Spleen (tissue), 7 donors: ENCODE results near the gene CHMP4A.

Source experiments
- POLR2A ChIP-seq, 3 donors: fragments of 450-650 bp; IDR thresholded peaks; one replicate each; pipeline ENCODE4 v1.5.1; 2017; ENCODE audit warnings: antibody characterized with exemption in 3 of 3, mild to moderate bottlenecking in 1 of 3
- TF ChIP-seq, protein P1 (sequence below), 11 experiments: fragments of 200-600 bp in 7 of 11; fragments of 450-650 bp in 4 of 11; sonication (generic) in 4 of 11; IDR thresholded peaks in 8 of 11; conservative IDR thresholded peaks in 3 of 11; 1 replicate in 7 of 11; 2 replicates in 4 of 11; pipeline versions ENCODE4 v1.4.0 to v1.8.0; 2016 to 2021; ENCODE audit warnings: antibody characterized with exemption in 11 of 11, inconsistent platforms in 4 of 11, mild to moderate bottlenecking in 1 of 11
- donor health status: DM: no; HTN: no; CAD: no; lungs with moderate emphysema.
- donor health status: DM: no; HTN: no; CAD: no.
- donor health status: DM: no; HTN: no; CAD: no.

DNA sequence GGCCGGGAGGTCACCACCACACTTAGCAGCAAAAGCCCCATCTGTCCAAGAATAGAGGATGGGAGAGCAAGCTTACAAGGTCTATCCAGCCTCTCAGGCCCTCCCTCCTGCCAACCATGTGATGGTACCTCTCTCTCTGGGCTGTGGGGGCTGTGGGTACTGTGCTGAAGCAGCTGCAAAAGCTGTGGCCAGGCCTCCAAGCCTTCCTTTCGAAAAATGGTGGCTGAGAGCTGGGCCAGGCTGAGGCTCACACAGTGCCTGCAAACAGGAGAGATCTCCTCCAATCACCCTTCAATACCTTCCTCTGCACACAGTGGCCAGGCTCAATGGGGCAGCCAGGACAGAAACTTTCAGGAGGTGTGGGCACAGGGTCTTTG, 25.8 kb downstream of the CHMP4A start:
- TF ChIP-seq, protein P1, sequence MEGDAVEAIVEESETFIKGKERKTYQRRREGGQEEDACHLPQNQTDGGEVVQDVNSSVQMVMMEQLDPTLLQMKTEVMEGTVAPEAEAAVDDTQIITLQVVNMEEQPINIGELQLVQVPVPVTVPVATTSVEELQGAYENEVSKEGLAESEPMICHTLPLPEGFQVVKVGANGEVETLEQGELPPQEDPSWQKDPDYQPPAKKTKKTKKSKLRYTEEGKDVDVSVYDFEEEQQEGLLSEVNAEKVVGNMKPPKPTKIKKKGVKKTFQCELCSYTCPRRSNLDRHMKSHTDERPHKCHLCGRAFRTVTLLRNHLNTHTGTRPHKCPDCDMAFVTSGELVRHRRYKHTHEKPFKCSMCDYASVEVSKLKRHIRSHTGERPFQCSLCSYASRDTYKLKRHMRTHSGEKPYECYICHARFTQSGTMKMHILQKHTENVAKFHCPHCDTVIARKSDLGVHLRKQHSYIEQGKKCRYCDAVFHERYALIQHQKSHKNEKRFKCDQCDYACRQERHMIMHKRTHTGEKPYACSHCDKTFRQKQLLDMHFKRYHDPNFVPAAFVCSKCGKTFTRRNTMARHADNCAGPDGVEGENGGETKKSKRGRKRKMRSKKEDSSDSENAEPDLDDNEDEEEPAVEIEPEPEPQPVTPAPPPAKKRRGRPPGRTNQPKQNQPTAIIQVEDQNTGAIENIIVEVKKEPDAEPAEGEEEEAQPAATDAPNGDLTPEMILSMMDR (IDR thresholded peaks at IDR 0.05 in 8 of 11, conservative IDR thresholded peaks at IDR 0.05 in 3 of 11) = no peak
- no peak for TF ChIP-seq POLR2A (IDR thresholded peaks at IDR 0.05)
